Adrenal gland (tissue), 12 donors: ENCODE measurements around the gene CPA2. TPM values are rescaled to one million over a fixed set of nuclear protein-coding genes. Genes with fewer than 3 reads are reported as not detected.

Experiments used
- DNase-seq, 7 donors: peaks; one replicate each; pipeline ENCODE4 v3.0.0-alpha.2; 2019 to 2020
- H3K27ac ChIP-seq, 5 donors: fragments of 200-600 bp; sonication (generic) in 4 of 5; 1 replicate in 3 of 5; 2 replicates in 2 of 5; pipeline versions ENCODE4 v1.5.1 to v1.8.0; 2016 to 2020; ENCODE audit warnings: mild to moderate bottlenecking in 1 of 5
- H3K27me3 ChIP-seq: fragments of 200-600 bp; 2 replicates; pipeline ENCODE4 v1.8.0; 2021
- H3K36me3 ChIP-seq, 2 donors: fragments of 200-600 bp; replicated peaks in 1 of 2; 1 replicate in 1 of 2; 2 replicates in 1 of 2; pipeline versions ENCODE4 v1.5.1 to v1.8.0; 2018 to 2022
- H3K4me1 ChIP-seq, 2 donors: fragments of 200-600 bp; replicated peaks in 1 of 2; 1 replicate in 1 of 2; 2 replicates in 1 of 2; pipeline versions ENCODE4 v1.5.1 to v1.8.0; 2018 to 2021
- H3K4me3 ChIP-seq, 4 donors: fragments of 200-600 bp; sonication (generic) in 3 of 4; one replicate each; pipeline ENCODE4 v1.5.1; 2016 to 2018
- H3K9me3 ChIP-seq, 3 donors: fragments of 200-600 bp; sonication (generic) in 1 of 3; replicated peaks in 1 of 3; 1 replicate in 2 of 3; 2 replicates in 1 of 3; pipeline versions ENCODE4 v1.5.1 to v1.8.0; 2016 to 2021
- POLR2A ChIP-seq, 2 donors: fragments of 450-650 bp; IDR thresholded peaks; one replicate each; pipeline ENCODE4 v1.6.1; 2017; ENCODE audit warnings: antibody characterized with exemption in 2 of 2, mild to moderate bottlenecking in 2 of 2, moderate library complexity in 1 of 2
- WGBS, 4 donors: extraction: QIAGEN DNeasy Blood & Tissue Kit in 2 of 4; methylation state at CpG; one replicate each; pipeline versions ENCODE4 v1.1.5 to v1.1.7; 2013 to 2017; 5-methylcytosine and 5-hydroxymethylcytosine counted together
- intact Hi-C, 2 donors: fragments of 100-400 bp; cut with DNase I; formaldehyde crosslinking; loops; one replicate each; pipeline versions ENCODE4 v1.14.1 to v1.15.0; 2022 to 2023
- polyA plus RNA-seq, 3 donors: library from polyadenylated mRNA; stranded (reverse); fragments of 200-250 nt in 2 of 3; fragments of 350-450 nt in 1 of 3; fragmentation: Illumina TruSeq in 1 of 3; extraction: RNeasy Lipid Tissue Mini Kit (QIAGEN cat#74804) in 1 of 3; gene quantifications; one replicate each; pipeline ENCODE4 v1.2.3, GENCODE V29; 2013 to 2014
- total RNA-seq, 9 donors: library from RNA; depleted of rRNA in 4 of 9; stranded (reverse); fragments of >200 nt in 4 of 9; fragments of 120-200 nt in 1 of 9; fragmentation: NEBNext Ultra II Directional in 1 of 9; extraction: Animal tissue kit (Norgen Biotek cat#: 25700) in 1 of 9; gene quantifications; one replicate each; pipeline versions ENCODE4 v1.1.0 to v1.2.4, GENCODE V29; 2013 to 2023
- TF ChIP-seq, protein P1 (sequence below), 6 experiments: fragments of 450-650 bp in 4 of 6; fragments of 200-600 bp in 2 of 6; sonication (generic) in 1 of 6; IDR thresholded peaks; 1 replicate in 5 of 6; 2 replicates in 1 of 6; pipeline versions ENCODE4 v1.5.1 to v1.8.0; 2016 to 2021; ENCODE audit warnings: antibody characterized with exemption in 6 of 6, mild to moderate bottlenecking in 2 of 6, moderate library complexity in 1 of 6
- donor health status: healthy with polysubstance abuse.
- donor health status: Bipolar disorder and iron deficiency.
- donor health status: DM: yes; HTN: yes; CAD: no.
- donor health status: DM: no; HTN: no; CAD: no.
- donor health status: DM: no; HTN: no; CAD: no.
- donor health status: DM: yes; HTN: yes; CAD: no.

CPA2 gene
- total and polyA plus RNA-seq, 12 donors: 0.15 to 2.3 (median 0.75) TPM; not detected in 4

- TF ChIP-seq, protein P1, sequence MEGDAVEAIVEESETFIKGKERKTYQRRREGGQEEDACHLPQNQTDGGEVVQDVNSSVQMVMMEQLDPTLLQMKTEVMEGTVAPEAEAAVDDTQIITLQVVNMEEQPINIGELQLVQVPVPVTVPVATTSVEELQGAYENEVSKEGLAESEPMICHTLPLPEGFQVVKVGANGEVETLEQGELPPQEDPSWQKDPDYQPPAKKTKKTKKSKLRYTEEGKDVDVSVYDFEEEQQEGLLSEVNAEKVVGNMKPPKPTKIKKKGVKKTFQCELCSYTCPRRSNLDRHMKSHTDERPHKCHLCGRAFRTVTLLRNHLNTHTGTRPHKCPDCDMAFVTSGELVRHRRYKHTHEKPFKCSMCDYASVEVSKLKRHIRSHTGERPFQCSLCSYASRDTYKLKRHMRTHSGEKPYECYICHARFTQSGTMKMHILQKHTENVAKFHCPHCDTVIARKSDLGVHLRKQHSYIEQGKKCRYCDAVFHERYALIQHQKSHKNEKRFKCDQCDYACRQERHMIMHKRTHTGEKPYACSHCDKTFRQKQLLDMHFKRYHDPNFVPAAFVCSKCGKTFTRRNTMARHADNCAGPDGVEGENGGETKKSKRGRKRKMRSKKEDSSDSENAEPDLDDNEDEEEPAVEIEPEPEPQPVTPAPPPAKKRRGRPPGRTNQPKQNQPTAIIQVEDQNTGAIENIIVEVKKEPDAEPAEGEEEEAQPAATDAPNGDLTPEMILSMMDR (IDR thresholded peaks at IDR 0.05): no peak
- no peak for TF ChIP-seq POLR2A (IDR thresholded peaks at IDR 0.05)
- no peak for DNase-seq
- 87 to 94% (median 91%) methylated on average over 9 to 10 of the region's 10 CpGs for WGBS, 4 donors
Measured at GRCh38 chr7:130324306-130324943, 57.8 kb downstream of the CPA2 start.

GRCh38 chr7:130329681-130330080 is 63.0 kb downstream of the CPA2 start:
- H3K36me3 ChIP-seq: no peaks in the 10 kb centered on the region
- peaks cover 0 to 9% of the 10 kb centered on the region in 2 donors for H3K4me1 ChIP-seq
- H3K27ac ChIP-seq: peak overlapping the region in 1 of 5 donors; percentile 2
- 43 to 49% (median 46%) methylated on average over 3 of the region's 3 CpGs for WGBS, 4 donors
- no peaks in the 10 kb centered on the region for H3K27me3 ChIP-seq
- no peaks in the 10 kb centered on the region for H3K9me3 ChIP-seq
- intact Hi-C loops: no loop called here
- peak in 1 of 7 donors; percentile 18 for DNase-seq
- TF ChIP-seq, protein P1 (IDR thresholded peaks at IDR 0.05): no peak
- no peak for TF ChIP-seq POLR2A (IDR thresholded peaks at IDR 0.05)
- H3K4me3 ChIP-seq: no peak overlapping the region

More at GRCh38 chr7:130324306-130324943, 57.8 kb downstream of the CPA2 start:
- no peaks in the 10 kb centered on the region for H3K9me3 ChIP-seq
- intact Hi-C loops: no loop called here
- H3K36me3 ChIP-seq: no peaks in the 10 kb centered on the region
- H3K4me3 ChIP-seq: no peak overlapping the region
- H3K27ac ChIP-seq: peak overlapping the region in 1 of 5 donors; percentile 28
- peaks cover 0 to 1% of the 10 kb centered on the region in 2 donors for H3K4me1 ChIP-seq
- no peaks in the 10 kb centered on the region for H3K27me3 ChIP-seq

- Histone ChIP-seq H3K36me3 (no peaks in the 10 kb centered on the region), H3K4me1 (peaks cover 0 to 9% of the 10 kb centered on the region in 2 donors), H3K27ac (no peak overlapping the region), H3K9me3 (no peaks in the 10 kb centered on the region), H3K27me3 (no peaks in the 10 kb centered on the region), H3K4me3 (no peak overlapping the region)
- no peak for TF ChIP-seq POLR2A (IDR thresholded peaks at IDR 0.05)
- TF ChIP-seq, protein P1 (IDR thresholded peaks at IDR 0.05): no peak
- intact Hi-C loops: no loop called here
- WGBS, 4 donors: 94 to 98% (median 97%) methylated on average over 4 of the region's 4 CpGs
- DNase-seq: peak in 1 of 7 donors; percentile 48
Measured at GRCh38 chr7:130332259-130333053, 65.8 kb downstream of the CPA2 start.

DNA sequence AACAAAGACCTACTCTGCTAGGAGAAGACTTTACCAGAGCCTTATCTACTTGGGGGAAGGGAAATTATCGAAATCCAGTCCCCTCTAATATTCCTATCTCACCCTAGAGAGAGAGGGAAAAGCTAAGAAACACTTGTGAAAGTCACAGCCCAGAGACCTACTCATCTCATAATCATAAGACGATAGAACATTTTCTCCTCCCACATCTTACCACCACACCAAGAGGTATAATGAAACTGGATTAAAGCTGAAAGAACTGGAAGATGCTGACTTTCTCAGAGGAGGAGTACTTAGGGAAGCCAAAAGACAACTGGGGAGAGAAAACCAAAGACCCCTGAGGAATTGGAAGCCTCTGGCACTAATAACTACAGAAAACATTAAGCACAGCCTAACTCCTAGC is 67.2 kb downstream of the CPA2 start:
- Histone ChIP-seq H3K27ac (no peak overlapping the region), H3K4me3 (no peak overlapping the region), H3K9me3 (no peaks in the 10 kb centered on the region), H3K27me3 (no peaks in the 10 kb centered on the region), H3K4me1 (peaks cover 0 to 9% of the 10 kb centered on the region in 2 donors), H3K36me3 (no peaks in the 10 kb centered on the region)
- intact Hi-C loops: no loop called here
- 86 to 92% (median 90%) methylated on average over 2 of the region's 2 CpGs for WGBS, 4 donors
- TF ChIP-seq, protein P1 (IDR thresholded peaks at IDR 0.05): no peak
- no peak for TF ChIP-seq POLR2A (IDR thresholded peaks at IDR 0.05)
- DNase-seq: no peak
